UCSD-AML1 (cell line): ENCODE data around the gene VIPAS39.
A peak's percentile ranks its signal among the peaks of the same experiment; 100 is the strongest.

Experiments used
- DNase-seq: peaks from one replicate; lab custom pipeline; 2025; ENCODE audit not compliant: unreplicated experiment; lab: John Stamatoyannopoulos, UW

Gene VIPAS39

DNA sequence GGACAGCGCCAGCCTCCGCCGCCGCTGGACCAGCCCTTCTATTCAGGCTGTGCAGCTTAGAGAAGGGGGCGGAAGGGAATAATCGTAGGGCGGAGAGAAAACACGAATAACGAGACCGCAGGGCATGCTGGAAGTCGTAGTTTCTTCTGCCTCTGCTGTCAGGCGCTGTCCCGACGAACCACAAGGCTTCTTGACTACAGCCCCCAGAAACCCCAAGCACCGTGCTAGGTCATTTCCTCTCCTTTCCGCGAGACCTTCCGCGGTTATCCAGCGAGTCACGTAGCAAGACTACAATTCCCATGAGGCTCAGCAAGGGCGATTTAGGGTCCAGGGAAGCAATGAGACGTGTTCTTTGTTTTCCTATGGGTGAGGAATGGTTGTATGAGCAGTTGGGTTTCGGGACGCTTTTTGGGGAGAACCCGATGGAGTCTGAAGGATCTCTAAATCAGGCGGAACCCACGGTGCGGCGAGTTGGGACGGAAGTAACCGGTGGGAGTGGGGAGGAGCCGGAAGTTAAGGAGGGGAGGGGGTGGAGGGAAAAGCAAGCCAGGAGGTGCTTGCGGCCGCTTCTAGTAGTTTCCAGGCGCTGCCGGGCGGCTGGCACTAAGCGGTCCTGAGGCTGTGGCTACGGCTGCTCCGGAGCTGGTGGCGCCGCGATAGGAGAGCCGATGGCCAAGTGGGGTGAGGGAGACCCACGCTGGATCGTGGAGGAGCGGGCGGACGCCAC, at the start of gene VIPAS39, which contains the start of gene AHSA1:
TSS of gene VIPAS39 (minus strand) at position 80 of the 727 bp plus-strand sequence. CDS start 3,499 bp downstream, outside the sequence.
TSS of gene AHSA1 (plus strand) at position 572 of the 727 bp plus-strand sequence. CDS start at position 669, 97 bp downstream.
- DNase-seq: peak; percentile 95

DNA sequence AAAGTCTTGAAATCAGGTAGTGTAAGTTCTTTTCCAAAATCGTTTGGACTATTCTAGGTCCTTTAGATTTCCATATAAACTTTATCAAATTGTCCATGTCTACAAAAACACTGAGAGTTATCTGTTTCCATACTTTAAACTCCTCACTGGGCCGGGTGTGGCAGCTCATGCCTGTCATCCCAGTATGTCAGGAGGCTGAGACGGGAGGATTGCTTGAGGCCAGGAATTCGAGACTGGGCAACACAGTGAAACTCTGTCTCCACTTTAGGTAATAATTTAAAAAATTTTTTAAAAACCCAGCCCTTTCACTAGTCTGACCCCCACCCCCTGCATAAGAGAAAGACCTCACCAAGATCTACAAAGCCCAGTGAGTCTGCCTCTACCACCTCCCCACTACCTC, 47.6 kb upstream of the VIPAS39 start:
- DNase-seq: no peak

- no peak for DNase-seq
Measured at GRCh38 chr14:77503138-77503537, 45.7 kb upstream of the VIPAS39 start.

DNA sequence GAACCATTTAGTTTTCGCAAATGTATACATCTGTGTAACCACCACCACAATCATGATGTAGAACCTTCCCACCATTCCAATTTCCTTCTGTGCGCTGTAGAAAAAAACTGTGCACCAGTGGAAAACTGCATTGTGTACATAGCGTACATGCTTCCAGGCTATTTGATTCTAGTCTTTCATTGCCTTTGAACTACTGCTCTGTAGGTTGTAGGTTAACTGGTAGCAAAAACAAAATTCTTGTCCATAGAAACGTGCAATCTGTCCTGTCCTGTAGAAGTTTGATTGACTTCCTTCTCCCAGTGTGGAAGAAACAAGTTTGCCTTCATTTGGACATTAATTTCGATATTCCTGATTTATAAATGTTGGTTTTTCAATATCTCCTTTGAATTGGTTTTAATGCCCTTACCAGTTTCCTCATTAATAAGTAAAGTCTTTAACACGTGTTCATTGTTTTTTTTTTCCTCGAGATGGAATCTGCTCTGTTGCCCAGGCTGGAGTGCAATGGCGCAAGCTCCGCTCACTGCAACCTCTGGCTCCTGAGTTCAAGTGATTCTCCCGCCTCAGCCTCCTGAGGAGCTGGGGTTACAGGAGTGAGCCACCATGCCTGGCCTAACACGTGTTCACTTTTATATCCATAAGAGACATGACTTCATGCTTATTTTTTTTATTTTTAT, 44.8 kb upstream of the VIPAS39 start:
- DNase-seq: no peak

GRCh38 chr14:77498984-77499527, 41.7 kb upstream of the VIPAS39 start:
- no peak for DNase-seq

- DNase-seq: peak; percentile 39
Measured at GRCh38 chr14:77498120-77498979, 40.9 kb upstream of the VIPAS39 start, which contains the start of gene ISM2. ISM2 (minus strand) TSS chr14:77498816; CDS start chr14:77498793, 23 bp downstream.

GRCh38 chr14:77495334-77495733, 37.9 kb upstream of the VIPAS39 start:
- DNase-seq: no peak

DNA sequence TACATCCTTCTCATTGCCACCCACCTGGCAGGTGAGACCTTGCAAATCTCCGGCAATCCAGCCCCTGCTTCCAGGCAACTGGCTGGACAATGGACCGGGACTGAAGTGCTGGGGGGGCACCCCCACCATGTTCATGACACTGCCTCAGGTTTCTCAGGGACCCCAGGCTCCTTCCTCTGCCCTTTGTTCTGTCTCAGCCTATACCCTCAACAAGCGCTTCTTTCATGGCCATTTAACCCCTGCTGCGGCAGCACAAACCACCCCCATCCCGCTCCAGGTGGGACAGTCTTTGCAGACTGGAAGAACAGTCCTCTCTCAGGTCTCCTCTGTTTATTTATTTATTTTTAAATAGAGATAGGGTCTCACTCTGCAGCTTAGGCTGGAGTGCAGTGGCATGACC, 33.7 kb upstream of the VIPAS39 start:
- no peak for DNase-seq

DNA sequence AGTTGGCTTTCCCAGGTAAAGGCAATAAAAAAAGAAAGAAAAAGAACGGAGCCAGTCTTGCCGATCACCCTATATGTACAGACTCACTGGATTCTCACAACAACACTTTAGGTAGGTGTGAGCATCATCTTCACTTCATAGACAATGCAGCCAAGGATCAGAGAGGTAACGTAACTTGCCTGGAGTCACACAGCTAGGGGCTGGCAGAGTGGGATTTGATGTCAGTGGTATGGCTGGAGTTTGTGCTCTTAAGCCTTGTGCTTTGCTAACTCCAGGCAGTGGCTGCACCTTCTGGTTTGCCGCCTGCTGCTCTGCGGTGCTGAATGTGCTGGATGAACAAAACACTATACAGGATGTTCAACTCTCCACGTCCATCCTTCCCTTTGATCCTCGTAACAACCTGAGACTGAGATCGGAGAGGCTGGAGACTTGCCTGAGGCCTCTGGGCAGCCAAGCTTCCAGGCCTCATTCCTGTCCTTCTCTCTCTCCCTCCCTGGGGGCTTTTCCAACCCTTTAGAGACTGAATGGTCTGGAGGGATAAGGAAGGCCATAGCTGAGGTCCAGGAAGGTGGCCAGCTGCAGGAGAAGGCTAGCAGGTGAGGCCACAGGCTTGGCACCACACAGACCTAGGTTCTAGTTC, 33.1 kb upstream of the VIPAS39 start:
- DNase-seq: no peak

DNA sequence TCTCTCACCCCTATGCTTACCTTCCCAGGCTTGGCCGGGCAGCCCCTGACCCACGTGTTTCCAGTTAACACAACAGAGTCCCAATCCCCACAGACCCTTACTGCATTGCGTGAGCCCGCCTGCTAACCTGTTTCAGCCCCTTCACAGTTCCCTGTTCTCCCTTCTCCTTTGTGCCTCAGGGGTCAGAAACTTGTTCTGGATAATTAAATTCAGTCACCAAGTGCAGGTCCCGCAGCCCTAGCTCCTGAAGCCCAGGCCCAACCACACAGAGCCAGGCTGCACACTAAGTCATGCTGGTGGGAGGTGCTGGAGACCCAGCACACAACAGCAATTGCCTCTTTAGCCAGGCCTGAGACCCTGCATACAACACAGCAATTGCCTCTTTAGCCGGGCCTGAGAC, 31.6 kb upstream of the VIPAS39 start:
- DNase-seq: no peak

DNA sequence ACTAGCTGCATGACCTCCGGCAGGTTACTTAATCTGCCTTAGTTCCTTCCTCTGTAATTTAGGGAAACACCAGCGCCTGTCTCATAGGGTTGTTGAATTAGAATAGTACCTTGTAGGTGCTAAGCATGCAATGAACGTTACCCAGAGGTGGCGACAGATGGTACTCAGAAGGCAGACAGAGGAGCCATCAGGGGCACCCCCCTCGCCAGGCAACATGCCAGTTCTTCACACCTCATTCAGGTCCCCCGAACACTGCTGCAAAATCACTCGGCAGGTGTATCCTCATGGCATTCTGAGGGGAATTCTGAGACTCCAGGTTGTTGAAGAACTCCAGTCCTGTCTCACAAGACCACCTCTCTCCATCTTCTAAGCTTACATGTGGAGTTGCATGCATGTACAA, 31.2 kb upstream of the VIPAS39 start:
- DNase-seq: no peak

DNA sequence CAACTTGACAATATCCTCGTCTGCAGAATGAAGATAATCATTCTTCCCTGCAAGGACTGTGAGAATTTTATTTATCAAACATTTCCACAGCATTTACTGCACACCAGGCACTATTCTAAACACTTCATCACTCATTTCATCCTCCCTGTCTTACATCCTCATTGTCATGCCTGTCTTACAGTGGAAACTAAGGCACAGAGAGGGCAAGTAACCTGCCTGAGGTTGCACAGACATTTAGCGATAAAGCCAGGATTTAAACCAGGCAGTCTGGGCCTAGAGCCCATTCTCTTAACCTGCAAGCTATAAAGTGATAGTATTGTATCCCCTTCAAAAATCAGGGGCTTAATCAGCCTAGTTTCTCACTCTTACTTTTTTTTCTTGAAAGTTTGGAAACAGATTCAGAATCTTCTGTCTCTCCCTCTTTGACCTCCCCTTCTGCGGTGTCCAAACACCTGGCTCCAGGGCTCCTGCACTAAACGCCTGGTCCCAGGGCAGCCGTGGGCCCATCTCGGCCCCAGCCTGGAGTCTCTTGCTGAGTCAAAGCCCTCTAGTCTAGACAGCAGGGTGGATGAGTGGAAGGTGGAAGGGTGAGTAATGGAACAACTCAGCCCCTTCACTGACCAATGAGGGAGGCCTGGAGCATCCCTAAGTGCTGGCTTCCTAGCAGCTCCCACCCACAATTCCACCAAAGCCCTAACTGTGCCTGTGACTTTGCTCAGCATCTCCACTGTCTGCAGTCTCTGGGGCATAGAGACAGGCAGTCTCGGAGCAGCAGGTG, 28.7 kb upstream of the VIPAS39 start:
- DNase-seq: no peak

GRCh38 chr14:77485256-77485655, 27.9 kb upstream of the VIPAS39 start:
- no peak for DNase-seq

- no peak for DNase-seq
Measured at GRCh38 chr14:77482422-77482821, 25.0 kb upstream of the VIPAS39 start.

GRCh38 chr14:77478796-77479195, 21.4 kb upstream of the VIPAS39 start:
- DNase-seq: no peak

DNA sequence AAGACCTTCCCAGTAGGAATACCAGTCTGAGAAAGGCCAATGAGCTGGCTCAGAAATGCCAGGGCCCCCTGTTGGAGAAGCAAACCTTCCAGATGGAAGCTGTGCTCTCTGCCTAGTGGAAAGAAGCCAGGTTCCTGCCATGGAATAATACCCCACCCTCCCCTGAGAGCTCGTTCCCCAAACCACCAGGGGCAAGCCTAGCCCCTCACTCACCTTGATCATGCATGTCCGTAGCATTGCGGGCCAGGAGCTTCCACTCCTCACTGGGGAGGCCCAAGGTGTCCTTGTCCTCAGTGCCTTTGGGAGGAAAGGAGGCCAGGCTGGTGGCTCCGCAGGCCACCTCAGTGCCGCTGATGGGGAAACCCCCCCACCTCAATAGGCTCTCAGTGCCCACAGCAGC, 20.6 kb upstream of the VIPAS39 start:
- DNase-seq: no peak

- DNase-seq: no peak
Measured at GRCh38 chr14:77475432-77476115, 18.2 kb upstream of the VIPAS39 start.

DNA sequence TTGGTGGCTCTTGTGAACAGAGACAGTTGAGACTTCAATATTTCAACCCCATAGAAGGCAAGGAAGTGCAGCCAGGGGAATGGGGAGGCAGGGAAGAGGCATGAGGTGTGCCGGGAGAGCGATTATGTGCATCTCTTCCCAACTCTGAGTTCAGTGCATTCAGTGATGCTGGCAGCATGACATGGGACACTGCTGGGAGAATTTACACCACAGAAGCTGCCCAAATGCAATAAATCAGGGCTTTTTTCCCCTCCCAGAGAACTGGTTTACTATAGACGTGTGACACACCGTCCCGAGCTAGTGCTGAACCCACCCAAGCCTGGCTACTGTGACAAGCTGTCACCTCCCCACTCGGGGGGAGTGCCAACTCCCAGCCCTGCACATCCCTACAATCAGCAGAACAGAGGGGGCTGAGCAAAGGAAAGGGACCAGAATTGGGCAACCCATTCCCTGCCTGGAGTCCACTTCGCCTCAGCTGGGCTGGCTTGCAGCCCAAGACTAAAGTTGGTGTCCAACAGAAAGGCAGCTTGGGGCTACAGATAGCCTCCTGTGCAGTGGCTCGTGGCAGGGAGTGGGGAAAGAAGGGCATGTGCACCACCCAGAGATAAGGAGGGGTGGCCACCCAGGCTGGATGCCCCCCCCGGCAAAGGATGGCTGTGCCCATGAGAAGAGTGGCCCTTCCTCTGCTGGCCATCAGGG, 17.2 kb upstream of the VIPAS39 start:
- DNase-seq: no peak

GRCh38 chr14:77473921-77474320, 16.5 kb upstream of the VIPAS39 start:
- no peak for DNase-seq
